Activated T-cell treated with anti-CD3 and anti-CD28 coated beads for 48 hours (primary cell): ENCODE results near the gene SPEF2.
"Not testable (repeated sequence)": the region's sequence is repeated elsewhere in the genome, so short reads cannot be mapped to it uniquely, and the experiment has no call there.

Experiments
- DNase-seq: peaks from one replicate; pipeline ENCODE4 v3.0.0-alpha.2; 2020; ENCODE audit warnings: low read depth

Gene SPEF2

GRCh38 chr5:35854248-35854647, 236.6 kb downstream of the SPEF2 start:
- DNase-seq, result no peak

GRCh38 chr5:35855187-35855586, 237.5 kb downstream of the SPEF2 start:
- DNase-seq, result no peak

GRCh38 chr5:35856186-35856764, 238.6 kb downstream of the SPEF2 start:
- DNase-seq, result not testable (repeated sequence)

- DNase-seq, result no peak
Measured at GRCh38 chr5:35856765-35857351, 239.2 kb downstream of the SPEF2 start, which contains the start of gene IL7R. Gene IL7R (plus strand): TSS chr5:35856891. CDS start chr5:35856978, 87 bp downstream.

- DNase-seq, result no peak
Measured at GRCh38 chr5:35857606-35858205, 240.0 kb downstream of the SPEF2 start.

- DNase-seq, result no peak
Measured at GRCh38 chr5:35859101-35859661, 241.5 kb downstream of the SPEF2 start.

GRCh38 chr5:35860686-35861085, 243.0 kb downstream of the SPEF2 start:
- DNase-seq, result no peak

GRCh38 chr5:35861718-35862117, 244.1 kb downstream of the SPEF2 start:
- no peak for DNase-seq

GRCh38 chr5:35862126-35862525, 244.5 kb downstream of the SPEF2 start:
- no peak for DNase-seq

- DNase-seq, result no peak
Measured at GRCh38 chr5:35863159-35863558, 245.5 kb downstream of the SPEF2 start.
